Astrocyte of the cerebellum (primary cell): ENCODE results near the gene OSBP.

Experiments
- DNase-seq: peaks from one replicate; pipeline ENCODE4 v3.0.0-alpha.2; 2011; ENCODE audit warnings: low read depth
- H3K4me3 ChIP-seq: 2 replicates; pipeline ENCODE4 v1.5.1; 2011; ENCODE audit warnings: mild to moderate bottlenecking, low read depth, low read length, moderate library complexity
- CTCF ChIP-seq: IDR thresholded peaks from 2 replicates; pipeline ENCODE4 v1.5.1; 2012; ENCODE audit warnings: low read length, low read depth, moderate library complexity, mild to moderate bottlenecking; ENCODE audit errors: missing control alignments
- in situ Hi-C: cut with HindIII; loops from 2 replicates; pipeline ENCODE4 v1.10.0; 2017; ENCODE audit warnings: low sequenced_read_pairs

Gene OSBP

GRCh38 chr11:59574467-59574866 is 41.1 kb downstream of the OSBP start:
- no peak for TF ChIP-seq CTCF
- no peak for DNase-seq
- no peak overlapping the region for H3K4me3 ChIP-seq
- in situ Hi-C loops = no loop called here

- no peak for TF ChIP-seq CTCF
- H3K4me3 ChIP-seq = no peak overlapping the region
- in situ Hi-C loops = no loop called here
- peak; percentile 84 for DNase-seq
Observed at GRCh38 chr11:59573216-59573615, 42.4 kb downstream of the OSBP start.

GRCh38 chr11:59572091-59572490 is 43.5 kb downstream of the OSBP start:
- no peak overlapping the region for H3K4me3 ChIP-seq
- no peak for DNase-seq
- in situ Hi-C loops = no loop called here
- no peak for TF ChIP-seq CTCF

GRCh38 chr11:59562292-59562691 is 53.3 kb downstream of the OSBP start:
- no peak for DNase-seq
- no peak overlapping the region for H3K4me3 ChIP-seq
- in situ Hi-C loops = no loop called here
- no peak for TF ChIP-seq CTCF

- in situ Hi-C loops = no loop called here
- peak overlapping the region; percentile 96 for H3K4me3 ChIP-seq
- TF ChIP-seq CTCF = no peak
- no peak for DNase-seq
Observed at GRCh38 chr11:59560702-59561473, 54.7 kb downstream of the OSBP start.

- peak overlapping the region; percentile 96 for H3K4me3 ChIP-seq
- peak; percentile 64 for DNase-seq
- in situ Hi-C loops = no loop called here
- TF ChIP-seq CTCF = no peak
Observed at GRCh38 chr11:59560290-59560701, 55.3 kb downstream of the OSBP start.
